Measurements from ENCODE around the gene KCNMB2.

KCNMB2 gene

GRCh38 chr3:178859386-178859785 lies 323.1 kb downstream of the KCNMB2 start:
- TF ChIP-seq GATA3 (IDR thresholded peaks at IDR 0.05; ENCODE audit: low read depth, low read length) (no peak), GATA2 (IDR thresholded peaks at IDR 0.05; ENCODE audit: low read depth, low read length) (no peak)

- TF ChIP-seq GATA2 (IDR thresholded peaks at IDR 0.05; ENCODE audit: low read depth, low read length) = no peak
- TF ChIP-seq GATA3 (IDR thresholded peaks at IDR 0.05; ENCODE audit: low read depth, low read length) = no peak
Observed at GRCh38 chr3:178868681-178869080, 332.4 kb downstream of the KCNMB2 start.

- no peak for TF ChIP-seq GATA2 (IDR thresholded peaks at IDR 0.05; ENCODE audit: low read depth, low read length)
- TF ChIP-seq GATA3 (IDR thresholded peaks at IDR 0.05; ENCODE audit: low read depth, low read length) = no peak
Observed at GRCh38 chr3:178870085-178870484, 333.8 kb downstream of the KCNMB2 start.

- TF ChIP-seq GATA2 (IDR thresholded peaks at IDR 0.05; ENCODE audit: low read depth, low read length) = no peak
- no peak for TF ChIP-seq GATA3 (IDR thresholded peaks at IDR 0.05; ENCODE audit: low read depth, low read length)
Observed at GRCh38 chr3:178875157-178875556, 338.9 kb downstream of the KCNMB2 start.

- TF ChIP-seq GATA2 (IDR thresholded peaks at IDR 0.05; ENCODE audit: low read depth, low read length) (no peak), GATA3 (IDR thresholded peaks at IDR 0.05; ENCODE audit: low read depth, low read length) (no peak)
Observed at GRCh38 chr3:178875836-178876235, 339.6 kb downstream of the KCNMB2 start.

GRCh38 chr3:178880274-178880673 lies 344.0 kb downstream of the KCNMB2 start:
- TF ChIP-seq GATA3 (IDR thresholded peaks at IDR 0.05; ENCODE audit: low read depth, low read length) = no peak
- TF ChIP-seq GATA2 (IDR thresholded peaks at IDR 0.05; ENCODE audit: low read depth, low read length) = no peak

All from SH-SY5Y (cell line).